ENCODE results near the gene DENR.

The DENR gene

DNA sequence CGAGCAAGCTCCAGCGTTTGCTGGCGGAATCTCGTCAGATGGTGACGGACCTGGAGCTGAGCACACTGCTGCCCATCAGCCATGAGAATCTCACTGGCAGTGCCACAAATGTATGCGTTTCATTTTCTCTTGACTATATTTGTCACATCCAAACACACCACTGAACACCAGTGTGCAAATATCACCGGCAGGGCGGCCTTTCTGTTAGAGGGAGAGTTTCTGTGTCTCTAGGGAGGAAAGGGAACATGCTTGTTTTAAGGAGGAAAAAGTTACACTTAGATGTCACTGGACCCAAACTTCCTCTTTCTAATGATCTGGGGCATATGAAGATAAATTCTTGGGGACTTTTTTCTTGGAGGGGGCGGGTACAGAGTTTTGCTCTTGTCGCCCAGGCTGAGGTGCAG lies 60.7 kb downstream of the DENR start:
- Histone ChIP-seq H3K4me2 (ENCODE audit: low read depth, low read length) (no peak overlapping the region), H3K9me3 (replicated peaks; ENCODE audit: insufficient read depth, low read length) (no peaks in the 10 kb centered on the region), H2AFZ (ENCODE audit: low read length) (no peak overlapping the region), H3K4me1 (ENCODE audit: low read length) (peaks cover 9% of the 10 kb centered on the region; the same call in 1 of the 2 replicates), H3F3A (ENCODE audit: insufficient read depth, low read length) (no peaks in the 10 kb centered on the region), H3K36me3 (replicated peaks; ENCODE audit: insufficient read depth, low read length) (no peaks in the 10 kb centered on the region), H3K79me2 (ENCODE audit: low read length) (no peaks in the 10 kb centered on the region), H3K27me3 (replicated peaks; ENCODE audit: insufficient read depth, low read length) (no peaks in the 10 kb centered on the region), H3K27ac (ENCODE audit: low read length) (no peak overlapping the region), H4K20me1 (ENCODE audit: insufficient read depth, low read length) (no peaks in the 10 kb centered on the region), H3K9ac (ENCODE audit: low read length) (no peak overlapping the region), H3K9me2 (replicated peaks; ENCODE audit: insufficient read depth, low read length) (no peaks in the 10 kb centered on the region), H3K4me3 (ENCODE audit: low read length) (no peak overlapping the region)
- DNase-seq, result no peak
- TF ChIP-seq EZH2 (optimal IDR thresholded peaks at IDR 0.05; ENCODE audit: low read depth, low read length), result no peak
- TF ChIP-seq, protein P1, sequence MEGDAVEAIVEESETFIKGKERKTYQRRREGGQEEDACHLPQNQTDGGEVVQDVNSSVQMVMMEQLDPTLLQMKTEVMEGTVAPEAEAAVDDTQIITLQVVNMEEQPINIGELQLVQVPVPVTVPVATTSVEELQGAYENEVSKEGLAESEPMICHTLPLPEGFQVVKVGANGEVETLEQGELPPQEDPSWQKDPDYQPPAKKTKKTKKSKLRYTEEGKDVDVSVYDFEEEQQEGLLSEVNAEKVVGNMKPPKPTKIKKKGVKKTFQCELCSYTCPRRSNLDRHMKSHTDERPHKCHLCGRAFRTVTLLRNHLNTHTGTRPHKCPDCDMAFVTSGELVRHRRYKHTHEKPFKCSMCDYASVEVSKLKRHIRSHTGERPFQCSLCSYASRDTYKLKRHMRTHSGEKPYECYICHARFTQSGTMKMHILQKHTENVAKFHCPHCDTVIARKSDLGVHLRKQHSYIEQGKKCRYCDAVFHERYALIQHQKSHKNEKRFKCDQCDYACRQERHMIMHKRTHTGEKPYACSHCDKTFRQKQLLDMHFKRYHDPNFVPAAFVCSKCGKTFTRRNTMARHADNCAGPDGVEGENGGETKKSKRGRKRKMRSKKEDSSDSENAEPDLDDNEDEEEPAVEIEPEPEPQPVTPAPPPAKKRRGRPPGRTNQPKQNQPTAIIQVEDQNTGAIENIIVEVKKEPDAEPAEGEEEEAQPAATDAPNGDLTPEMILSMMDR (IDR thresholded peaks at IDR 0.05; ENCODE audit: low read length), result no peak

- Histone ChIP-seq H3K4me2 (ENCODE audit: low read depth, low read length) (no peak overlapping the region), H3K4me3 (ENCODE audit: low read length) (no peak overlapping the region), H3K9me2 (replicated peaks; ENCODE audit: insufficient read depth, low read length) (no peaks in the 10 kb centered on the region), H3F3A (ENCODE audit: insufficient read depth, low read length) (no peaks in the 10 kb centered on the region), H3K79me2 (ENCODE audit: low read length) (no peaks in the 10 kb centered on the region), H3K36me3 (replicated peaks; ENCODE audit: insufficient read depth, low read length) (no peaks in the 10 kb centered on the region), H2AFZ (ENCODE audit: low read length) (no peak overlapping the region), H3K9ac (ENCODE audit: low read length) (no peak overlapping the region), H3K27ac (ENCODE audit: low read length) (no peak overlapping the region), H3K9me3 (replicated peaks; ENCODE audit: insufficient read depth, low read length) (no peaks in the 10 kb centered on the region), H4K20me1 (ENCODE audit: insufficient read depth, low read length) (no peaks in the 10 kb centered on the region), H3K4me1 (ENCODE audit: low read length) (no peaks in the 10 kb centered on the region), H3K27me3 (replicated peaks; ENCODE audit: insufficient read depth, low read length) (no peaks in the 10 kb centered on the region)
- TF ChIP-seq, protein P1 (IDR thresholded peaks at IDR 0.05; ENCODE audit: low read length), result no peak
- TF ChIP-seq EZH2 (optimal IDR thresholded peaks at IDR 0.05; ENCODE audit: low read depth, low read length), result no peak
- TF ChIP-seq EZH2phosphoT487 (IDR thresholded peaks at IDR 0.05; ENCODE audit: low read length), result no peak
- no peak for DNase-seq
These were observed 66.7 kb downstream of the DENR start for GRCh38 chr12:122819209-122819785.

GRCh38 chr12:122820138-122820537 lies 67.5 kb downstream of the DENR start:
- no peaks in the 10 kb centered on the region for H3K27me3 ChIP-seq (replicated peaks; ENCODE audit: insufficient read depth, low read length)
- DNase-seq, result no peak
- no peak overlapping the region for H3K9ac ChIP-seq (ENCODE audit: low read length)
- H3K79me2 ChIP-seq (ENCODE audit: low read length), result no peaks in the 10 kb centered on the region
- H3K27ac ChIP-seq (ENCODE audit: low read length), result no peak overlapping the region
- H3K4me1 ChIP-seq (ENCODE audit: low read length), result no peaks in the 10 kb centered on the region
- no peaks in the 10 kb centered on the region for H3K36me3 ChIP-seq (replicated peaks; ENCODE audit: insufficient read depth, low read length)
- no peaks in the 10 kb centered on the region for H3K9me2 ChIP-seq (replicated peaks; ENCODE audit: insufficient read depth, low read length)
- H3K9me3 ChIP-seq (replicated peaks; ENCODE audit: insufficient read depth, low read length), result no peaks in the 10 kb centered on the region
- no peaks in the 10 kb centered on the region for H3F3A ChIP-seq (ENCODE audit: insufficient read depth, low read length)
- H4K20me1 ChIP-seq (ENCODE audit: insufficient read depth, low read length), result no peaks in the 10 kb centered on the region
- no peak overlapping the region for H3K4me3 ChIP-seq (ENCODE audit: low read length)
- no peak for TF ChIP-seq EZH2 (optimal IDR thresholded peaks at IDR 0.05; ENCODE audit: low read depth, low read length)
- H3K4me2 ChIP-seq (ENCODE audit: low read depth, low read length), result no peak overlapping the region
- no peak overlapping the region for H2AFZ ChIP-seq (ENCODE audit: low read length)
